DOHH2 (cell line): Measurements from ENCODE around the gene THBD.

Experiments
- H3F3A ChIP-seq: fragments of 200-600 bp; sonication (generic), shearing (Covaris generic); 2 replicates; pipeline ENCODE4 v1.6.0; 2016; ENCODE audit warnings: antibody characterized with exemption, mild to moderate bottlenecking; ENCODE audit not compliant: control insufficient read depth, insufficient read depth
- H3K27ac ChIP-seq: fragments of 200-600 bp; sonication (generic); 2 replicates; pipeline ENCODE4 v1.5.1; 2014; ENCODE audit warnings: low read depth, mild to moderate bottlenecking, low read length, moderate library complexity
- H3K27me3 ChIP-seq: fragments of 200-600 bp; sonication (generic); 2 replicates; pipeline ENCODE4 v1.6.1; 2014; ENCODE audit warnings: mild to moderate bottlenecking, low read length, mixed read lengths; ENCODE audit not compliant: control insufficient read depth
- H3K36me3 ChIP-seq: fragments of 200-600 bp; sonication (generic); 2 replicates; pipeline ENCODE4 v1.6.1; 2014; ENCODE audit warnings: mild to moderate bottlenecking, low read length, moderate library complexity, mixed read lengths; ENCODE audit not compliant: control insufficient read depth
- H3K4me1 ChIP-seq: fragments of 200-600 bp; sonication (generic); 2 replicates; pipeline ENCODE4 v1.6.1; 2014; ENCODE audit warnings: mild to moderate bottlenecking, low read length, mixed read lengths; ENCODE audit not compliant: control insufficient read depth
- H3K4me2 ChIP-seq: fragments of 200-600 bp; sonication (generic); 2 replicates; pipeline ENCODE4 v1.6.0; 2014; ENCODE audit warnings: mild to moderate bottlenecking, low read length, moderate library complexity
- H3K4me3 ChIP-seq: fragments of 200-600 bp; sonication (generic); 2 replicates; pipeline ENCODE4 v1.5.1; 2014; ENCODE audit warnings: mild to moderate bottlenecking, low read length, mixed read lengths
- H3K79me2 ChIP-seq: fragments of 200-600 bp; sonication (generic); 2 replicates; pipeline ENCODE4 v1.6.1; 2014; ENCODE audit warnings: mild to moderate bottlenecking, low read length, mixed read lengths; ENCODE audit not compliant: control insufficient read depth
- H3K9me2 ChIP-seq: fragments of 200-600 bp; sonication (generic); replicated peaks from 2 replicates; pipeline ENCODE4 v1.6.1; 2014; ENCODE audit warnings: mild to moderate bottlenecking, low read length, mixed read lengths; ENCODE audit not compliant: control insufficient read depth
- H3K9me3 ChIP-seq: fragments of 200-600 bp; sonication (generic); 2 replicates; pipeline ENCODE4 v1.6.1; 2014; ENCODE audit warnings: antibody characterized with exemption, low read length, mixed read lengths; ENCODE audit not compliant: control insufficient read depth, insufficient read depth
- H4K20me1 ChIP-seq: fragments of 200-600 bp; sonication (generic); 2 replicates; pipeline ENCODE4 v1.6.0; 2014; ENCODE audit warnings: low read depth, mild to moderate bottlenecking, antibody characterized with exemption, low read length, moderate library complexity; ENCODE audit not compliant: control insufficient read depth, insufficient read depth
- CTCF ChIP-seq: fragments of 200-600 bp; sonication (generic); IDR thresholded peaks from one replicate; pipeline ENCODE4 v1.5.1; 2014; ENCODE audit warnings: antibody characterized with exemption, mild to moderate bottlenecking, low read depth, low read length; ENCODE audit not compliant: poor library complexity, severe bottlenecking
- EZH2phosphoT487 ChIP-seq: fragments of 200-600 bp; sonication (generic); IDR thresholded peaks from 2 replicates; pipeline ENCODE4 v1.6.1; 2017; ENCODE audit warnings: borderline replicate concordance, mild to moderate bottlenecking, antibody characterized with exemption, low read length, moderate library complexity, mixed read lengths

Gene THBD

GRCh38 chr20:23021541-23021940, 27.9 kb downstream of the THBD start:
- H3K9me3 ChIP-seq: no peaks in the 10 kb centered on the region
- H4K20me1 ChIP-seq: no peaks in the 10 kb centered on the region
- H3K4me1 ChIP-seq: no peaks in the 10 kb centered on the region
- H3K4me3 ChIP-seq: no peak overlapping the region
- TF ChIP-seq CTCF (no peak), EZH2phosphoT487 (no peak)
- no peaks in the 10 kb centered on the region for H3K27me3 ChIP-seq
- no peak overlapping the region for H3K4me2 ChIP-seq
- no peaks in the 10 kb centered on the region for H3F3A ChIP-seq
- no peaks in the 10 kb centered on the region for H3K36me3 ChIP-seq
- H3K79me2 ChIP-seq: no peaks in the 10 kb centered on the region
- no peaks in the 10 kb centered on the region for H3K9me2 ChIP-seq
- H3K27ac ChIP-seq: no peak overlapping the region

GRCh38 chr20:23020230-23021018, 29.0 kb downstream of the THBD start:
- no peaks in the 10 kb centered on the region for H3K4me1 ChIP-seq
- no peaks in the 10 kb centered on the region for H4K20me1 ChIP-seq
- TF ChIP-seq CTCF (no peak), EZH2phosphoT487 (no peak)
- H3K36me3 ChIP-seq: no peaks in the 10 kb centered on the region
- H3K9me3 ChIP-seq: no peaks in the 10 kb centered on the region
- no peaks in the 10 kb centered on the region for H3K27me3 ChIP-seq
- no peak overlapping the region for H3K4me2 ChIP-seq
- no peaks in the 10 kb centered on the region for H3K9me2 ChIP-seq
- H3F3A ChIP-seq: no peaks in the 10 kb centered on the region
- H3K27ac ChIP-seq: no peak overlapping the region
- H3K4me3 ChIP-seq: no peak overlapping the region
- H3K79me2 ChIP-seq: no peaks in the 10 kb centered on the region

- no peaks in the 10 kb centered on the region for H3K36me3 ChIP-seq
- H3K9me2 ChIP-seq: no peaks in the 10 kb centered on the region
- TF ChIP-seq CTCF: no peak
- TF ChIP-seq EZH2phosphoT487: no peak
- no peaks in the 10 kb centered on the region for H3K9me3 ChIP-seq
- no peaks in the 10 kb centered on the region for H4K20me1 ChIP-seq
- no peak overlapping the region for H3K4me3 ChIP-seq
- H3K27ac ChIP-seq: no peak overlapping the region
- H3K4me2 ChIP-seq: no peak overlapping the region
- no peaks in the 10 kb centered on the region for H3F3A ChIP-seq
- H3K4me1 ChIP-seq: no peaks in the 10 kb centered on the region
- H3K79me2 ChIP-seq: no peaks in the 10 kb centered on the region
- no peaks in the 10 kb centered on the region for H3K27me3 ChIP-seq
Observed at GRCh38 chr20:23019403-23019802, 30.1 kb downstream of the THBD start.
